ACHN (cell line): Measurements from ENCODE around the gene VCL.

Experiments used
- DNase-seq: peaks from one replicate; pipeline ENCODE4 v3.0.0-alpha.2; 2015
- in situ Hi-C: cut with HindIII; loops from 2 replicates; pipeline ENCODE4 v1.10.0; 2017; ENCODE audit warnings: low sequenced_read_pairs, low pct_ligation_motif_present, low pct_unique_long_range_greater_than_20kb

VCL gene

DNA sequence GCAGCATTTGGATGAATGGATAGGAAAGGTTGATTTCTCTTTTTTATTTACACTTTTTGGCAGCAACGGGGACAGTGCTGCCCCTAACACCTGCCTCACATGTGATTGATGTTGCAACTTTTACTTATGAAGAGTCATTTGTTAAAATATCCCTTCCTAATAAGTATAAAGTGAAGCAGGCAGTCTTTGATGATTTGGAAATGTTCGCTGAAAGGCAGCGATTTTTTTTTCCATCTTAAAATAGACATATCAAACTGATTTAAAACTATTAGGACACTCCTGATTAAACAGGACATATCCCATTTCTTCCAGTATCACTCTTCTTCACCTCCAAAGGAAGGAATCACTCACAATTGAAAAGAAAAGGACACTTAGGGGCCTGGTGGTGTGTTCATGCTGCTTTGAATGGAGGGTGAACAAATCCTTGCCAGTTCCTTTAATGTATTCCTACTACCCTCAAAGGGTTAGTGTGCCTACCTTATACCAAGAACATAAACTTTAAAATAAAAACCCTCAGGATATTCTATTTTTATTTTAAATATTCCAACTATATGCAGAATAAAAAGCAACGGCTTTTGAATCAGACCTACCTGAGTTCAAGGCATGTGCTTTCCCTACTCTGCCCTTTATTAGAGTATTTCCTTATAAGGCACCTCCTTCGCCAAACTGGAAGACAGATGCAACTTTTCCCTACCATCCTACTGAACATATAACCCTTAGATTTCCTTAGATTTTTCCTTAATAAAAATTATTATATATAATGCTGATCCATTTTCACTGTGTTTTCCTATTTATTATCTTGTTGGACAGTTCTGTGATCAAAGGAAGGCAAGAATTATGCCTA is 154.2 kb downstream of the VCL start:
- in situ Hi-C loops = no loop called here
- no peak for DNase-seq

DNA sequence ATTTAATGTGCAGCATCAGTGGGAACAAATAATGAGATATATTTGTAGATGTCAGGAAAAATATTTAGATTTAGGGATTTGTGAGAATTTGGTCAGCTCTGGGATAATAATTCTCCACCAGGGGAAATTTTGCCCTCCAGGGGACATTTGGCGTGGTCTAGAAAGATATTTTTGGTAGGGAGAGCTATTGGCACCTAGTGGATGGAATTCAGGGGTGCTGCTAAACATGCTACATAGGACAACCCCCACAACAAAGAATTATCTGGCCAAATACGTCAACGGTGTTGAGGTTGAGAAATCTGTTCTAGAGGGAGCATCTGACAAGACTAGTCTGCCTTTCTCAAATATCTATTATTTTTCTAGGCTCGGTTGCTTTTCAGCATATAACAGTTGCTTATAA is 155.2 kb downstream of the VCL start:
- in situ Hi-C loops = no loop called here
- peak; percentile 65 for DNase-seq

DNA sequence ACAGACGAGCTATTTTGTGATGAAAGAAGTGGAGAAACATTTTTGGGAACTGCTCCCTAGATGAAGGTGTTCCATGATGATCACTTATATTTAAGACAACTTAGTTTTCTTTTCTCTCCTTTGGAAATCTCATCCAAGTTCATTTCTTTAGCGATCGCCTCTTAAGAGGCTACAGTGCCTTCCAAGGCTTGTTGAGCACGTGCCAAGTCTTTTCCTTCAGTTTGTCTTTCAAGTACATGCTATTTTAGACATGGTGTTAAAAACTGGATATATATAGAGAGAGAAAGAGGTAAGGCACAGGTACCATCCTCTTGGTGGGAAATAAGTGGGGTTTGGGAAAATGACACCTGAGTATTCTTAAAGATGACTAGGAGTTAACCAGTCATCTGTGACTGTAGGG is 155.8 kb downstream of the VCL start:
- DNase-seq = no peak
- in situ Hi-C loops = no loop called here

DNA sequence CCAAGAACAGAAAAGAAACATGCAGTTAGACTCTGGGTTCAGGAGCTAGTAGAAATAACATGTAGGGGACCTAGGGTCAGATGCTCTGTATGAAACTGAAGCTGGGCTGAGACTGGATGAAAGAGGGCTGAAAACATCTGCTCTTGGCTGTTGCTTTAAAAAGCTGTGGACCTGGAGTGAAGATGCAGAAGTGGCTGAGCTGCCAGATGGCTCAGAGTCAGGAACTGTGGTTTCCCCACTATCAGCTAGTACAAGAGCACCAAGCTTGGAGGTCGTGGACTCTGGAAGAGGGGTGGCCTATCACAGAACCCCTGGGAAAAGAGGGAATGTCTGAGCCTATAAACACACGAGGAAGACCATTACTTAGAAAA is 159.0 kb downstream of the VCL start:
- in situ Hi-C loops = no loop called here
- no peak for DNase-seq

DNA sequence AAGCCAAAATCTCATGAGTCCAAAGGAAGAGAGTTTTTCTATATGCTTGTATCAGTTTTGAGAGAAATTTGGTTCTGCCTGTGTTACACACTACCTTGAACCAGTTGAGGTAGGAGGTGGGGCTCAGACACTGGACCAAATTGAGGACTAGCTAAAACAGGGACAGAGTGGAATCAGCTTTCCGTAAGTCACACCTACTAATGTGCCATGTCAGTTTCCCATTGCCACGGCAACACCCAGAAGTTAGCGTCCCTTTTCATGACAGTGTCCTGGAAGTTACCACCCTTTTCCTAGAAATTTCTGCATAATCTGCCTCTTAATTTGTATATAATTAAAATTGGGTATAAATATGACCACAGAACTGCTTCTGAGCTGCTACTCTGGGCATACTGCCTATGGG is 162.1 kb downstream of the VCL start:
- in situ Hi-C loops = no loop called here
- DNase-seq = no peak

DNA sequence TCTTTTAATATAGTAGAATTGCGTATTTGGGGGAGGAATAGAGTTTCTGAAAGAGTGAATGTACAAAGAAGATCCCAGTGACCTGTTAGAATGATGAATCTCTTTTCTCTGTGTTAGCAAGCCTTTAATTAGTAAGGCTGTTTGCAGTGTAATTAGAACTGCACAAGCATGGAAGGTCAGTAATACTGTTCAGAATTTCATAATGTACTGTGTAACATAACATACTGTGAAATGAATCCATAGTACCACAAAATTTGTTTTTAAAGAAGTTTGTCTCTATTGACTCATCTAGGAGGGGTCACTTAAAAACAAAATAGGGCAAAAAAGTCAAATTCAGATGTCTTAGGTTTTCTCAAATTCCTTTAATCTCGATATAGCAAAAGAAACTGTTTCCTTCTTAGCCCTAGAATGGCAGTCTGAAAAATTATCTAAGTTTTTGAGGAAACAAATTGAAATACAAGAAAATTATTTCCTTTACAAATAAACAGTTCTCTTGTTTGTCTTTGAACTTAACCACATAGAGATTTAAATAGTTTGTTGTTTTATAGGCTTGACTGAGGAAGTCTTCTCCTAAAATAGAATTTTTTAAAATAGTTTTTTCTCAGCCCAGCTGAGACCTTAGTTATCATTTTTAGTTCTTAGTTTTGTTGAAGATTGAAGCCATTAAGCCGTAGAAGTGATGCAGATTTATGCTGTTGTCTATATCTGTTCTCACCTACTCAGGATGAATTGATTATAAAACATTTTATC is 165.6 kb downstream of the VCL start:
- in situ Hi-C loops = no loop called here
- no peak for DNase-seq

DNA sequence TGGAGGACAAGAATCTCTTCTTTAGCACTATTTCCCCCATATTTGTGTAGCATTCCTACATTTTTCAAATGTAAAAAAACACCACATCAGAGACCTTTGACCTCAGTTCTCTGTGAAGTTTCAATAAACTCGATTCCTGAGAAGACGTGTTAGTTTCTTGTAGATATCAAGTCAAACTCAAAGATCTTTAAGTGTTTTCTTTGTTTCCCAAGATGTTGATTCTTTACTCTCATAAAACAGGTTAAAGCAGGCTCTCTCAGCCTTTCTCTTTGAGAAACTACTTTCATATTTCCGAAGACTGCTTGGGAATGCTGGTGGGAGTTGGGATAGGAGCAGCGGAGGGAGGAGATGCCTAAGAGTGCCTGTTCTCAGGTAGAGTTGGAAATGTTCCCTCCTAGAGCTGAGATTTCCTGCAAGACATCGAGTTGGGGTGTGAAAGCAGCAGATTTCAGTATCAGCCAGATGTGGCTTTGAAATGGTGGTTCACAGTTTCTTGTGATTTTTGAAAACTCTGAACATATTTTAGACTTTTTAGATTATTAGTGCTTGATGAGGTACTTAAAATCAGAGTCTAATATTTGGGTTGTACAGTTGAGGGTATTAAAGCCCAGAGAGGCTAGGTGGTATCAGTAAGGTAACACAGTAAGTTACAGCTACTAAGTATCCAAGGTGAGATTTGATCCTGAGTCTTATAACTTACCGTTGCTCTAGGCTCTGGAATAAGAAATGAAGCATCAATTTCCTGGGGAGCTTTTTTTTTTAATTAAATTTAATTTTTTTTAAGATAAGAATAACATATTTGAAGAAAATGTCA is 167.0 kb downstream of the VCL start:
- no peak for DNase-seq
- in situ Hi-C loops = no loop called here

DNA sequence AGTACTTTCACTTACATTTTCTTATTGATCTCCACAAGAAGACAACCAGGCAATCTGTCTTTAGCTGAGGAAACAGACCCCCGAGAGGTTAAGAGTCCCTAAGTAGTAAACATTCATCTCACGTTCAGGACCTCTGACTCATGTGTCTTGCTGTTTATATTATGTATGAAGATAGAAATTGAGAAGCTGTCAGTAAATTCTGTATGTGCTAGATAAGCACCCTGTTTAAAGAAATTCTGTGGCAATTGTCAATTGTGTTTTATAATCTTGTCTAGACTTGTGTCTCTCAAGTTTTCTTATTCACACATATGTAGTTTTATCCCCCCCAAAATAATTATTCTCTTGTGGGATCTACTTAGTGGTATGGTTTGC is 167.6 kb downstream of the VCL start:
- in situ Hi-C loops = no loop called here
- DNase-seq = no peak

DNA sequence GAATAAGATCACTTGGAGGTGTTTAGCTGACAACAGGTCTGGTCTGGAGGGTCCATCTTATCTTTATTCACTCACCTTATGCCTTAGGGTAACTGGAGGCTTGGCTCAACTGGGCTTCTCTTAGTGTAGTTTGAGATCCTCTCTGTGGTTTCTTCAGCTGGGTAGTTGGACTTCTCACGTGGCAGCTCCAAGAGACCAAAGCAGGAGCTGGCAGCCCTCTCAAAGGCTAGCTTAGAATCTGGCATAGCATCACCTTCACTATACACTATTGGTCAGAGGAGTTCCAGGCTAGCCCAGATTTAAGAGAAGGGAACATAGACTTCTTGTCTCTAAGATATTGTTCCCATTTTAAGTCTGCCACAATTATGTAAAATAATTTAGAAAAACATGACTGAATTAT is 169.5 kb downstream of the VCL start:
- in situ Hi-C loops = no loop called here
- DNase-seq = no peak
